Brain microvascular endothelial cell (primary cell): ENCODE measurements around the gene GALNS.

Source experiments
- DNase-seq: peaks from one replicate; pipeline ENCODE4 v3.0.0-alpha.2; 2020
- H3K27ac ChIP-seq: fragments of 250-450 bp; sonication (Bioruptor Pico); 2 replicates; pipeline ENCODE4 v1.5.1; 2020; ENCODE audit warnings: mild to moderate bottlenecking, moderate library complexity
- H3K27me3 ChIP-seq: fragments of 250-450 bp; sonication (Bioruptor Pico); replicated peaks from 2 replicates; pipeline ENCODE4 v1.5.1; 2020; ENCODE audit warnings: mild to moderate bottlenecking
- H3K36me3 ChIP-seq: fragments of 250-450 bp; sonication (Bioruptor Pico); replicated peaks from 2 replicates; pipeline ENCODE4 v1.5.1; 2020; ENCODE audit warnings: mild to moderate bottlenecking
- H3K4me3 ChIP-seq: 2 replicates; pipeline ENCODE4 v1.5.1; 2011; ENCODE audit warnings: low read depth, mild to moderate bottlenecking, control low read depth, low read length, moderate library complexity
- in situ Hi-C: cut with HindIII; loops from 2 replicates; pipeline ENCODE4 v1.10.0; 2017; ENCODE audit warnings: low sequenced_read_pairs, low pct_ligation_motif_present
- TF ChIP-seq, protein P1 (sequence below): IDR thresholded peaks from 2 replicates; pipeline ENCODE4 v1.5.1; 2011; ENCODE audit warnings: low read depth, mild to moderate bottlenecking, moderate library complexity, low read length, control low read depth, inconsistent platforms; ENCODE audit errors: missing control alignments

GALNS gene

DNA sequence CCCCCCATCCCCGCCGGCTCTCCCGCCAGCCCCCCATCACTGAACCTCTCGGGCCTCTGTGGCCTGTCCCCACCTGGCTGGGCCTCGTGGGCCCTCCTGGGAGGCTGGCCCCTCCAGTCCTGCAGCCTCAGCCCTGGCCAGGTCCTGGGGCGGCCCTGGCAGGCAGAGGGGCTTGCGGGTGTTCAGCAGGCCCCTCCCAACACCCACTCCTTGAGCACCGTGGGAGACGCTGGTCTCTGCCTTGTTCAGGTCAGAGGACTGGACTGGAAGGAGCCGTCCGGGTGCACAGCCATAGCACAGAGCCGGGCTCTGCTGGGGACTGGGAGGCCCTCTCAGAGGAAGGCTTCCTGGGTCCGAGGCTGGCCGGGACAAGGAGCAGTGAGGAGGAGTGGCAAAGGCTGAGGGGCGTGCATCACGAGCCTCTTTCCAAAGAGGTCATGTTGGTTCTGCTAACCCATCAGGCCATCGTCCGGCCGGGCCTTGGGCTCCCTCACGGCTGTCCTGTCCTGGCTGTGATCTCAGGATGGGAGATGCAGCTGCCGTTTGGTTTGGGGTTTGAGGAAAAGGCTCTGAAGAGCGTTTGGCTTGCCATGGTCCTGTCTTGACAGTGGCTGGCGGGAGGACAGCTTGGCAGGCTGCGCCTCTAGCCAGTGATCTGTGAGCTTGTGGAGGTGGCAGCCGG is 16.0 kb upstream of the GALNS start:
- H3K36me3 ChIP-seq, result no peaks in the 10 kb centered on the region
- no peak overlapping the region for H3K27ac ChIP-seq
- DNase-seq, result no peak
- no peak overlapping the region for H3K4me3 ChIP-seq
- TF ChIP-seq, protein P1, sequence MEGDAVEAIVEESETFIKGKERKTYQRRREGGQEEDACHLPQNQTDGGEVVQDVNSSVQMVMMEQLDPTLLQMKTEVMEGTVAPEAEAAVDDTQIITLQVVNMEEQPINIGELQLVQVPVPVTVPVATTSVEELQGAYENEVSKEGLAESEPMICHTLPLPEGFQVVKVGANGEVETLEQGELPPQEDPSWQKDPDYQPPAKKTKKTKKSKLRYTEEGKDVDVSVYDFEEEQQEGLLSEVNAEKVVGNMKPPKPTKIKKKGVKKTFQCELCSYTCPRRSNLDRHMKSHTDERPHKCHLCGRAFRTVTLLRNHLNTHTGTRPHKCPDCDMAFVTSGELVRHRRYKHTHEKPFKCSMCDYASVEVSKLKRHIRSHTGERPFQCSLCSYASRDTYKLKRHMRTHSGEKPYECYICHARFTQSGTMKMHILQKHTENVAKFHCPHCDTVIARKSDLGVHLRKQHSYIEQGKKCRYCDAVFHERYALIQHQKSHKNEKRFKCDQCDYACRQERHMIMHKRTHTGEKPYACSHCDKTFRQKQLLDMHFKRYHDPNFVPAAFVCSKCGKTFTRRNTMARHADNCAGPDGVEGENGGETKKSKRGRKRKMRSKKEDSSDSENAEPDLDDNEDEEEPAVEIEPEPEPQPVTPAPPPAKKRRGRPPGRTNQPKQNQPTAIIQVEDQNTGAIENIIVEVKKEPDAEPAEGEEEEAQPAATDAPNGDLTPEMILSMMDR, result no peak
- H3K27me3 ChIP-seq, result peaks cover 8% of the 10 kb centered on the region
- in situ Hi-C loops, result no loop called here

DNA sequence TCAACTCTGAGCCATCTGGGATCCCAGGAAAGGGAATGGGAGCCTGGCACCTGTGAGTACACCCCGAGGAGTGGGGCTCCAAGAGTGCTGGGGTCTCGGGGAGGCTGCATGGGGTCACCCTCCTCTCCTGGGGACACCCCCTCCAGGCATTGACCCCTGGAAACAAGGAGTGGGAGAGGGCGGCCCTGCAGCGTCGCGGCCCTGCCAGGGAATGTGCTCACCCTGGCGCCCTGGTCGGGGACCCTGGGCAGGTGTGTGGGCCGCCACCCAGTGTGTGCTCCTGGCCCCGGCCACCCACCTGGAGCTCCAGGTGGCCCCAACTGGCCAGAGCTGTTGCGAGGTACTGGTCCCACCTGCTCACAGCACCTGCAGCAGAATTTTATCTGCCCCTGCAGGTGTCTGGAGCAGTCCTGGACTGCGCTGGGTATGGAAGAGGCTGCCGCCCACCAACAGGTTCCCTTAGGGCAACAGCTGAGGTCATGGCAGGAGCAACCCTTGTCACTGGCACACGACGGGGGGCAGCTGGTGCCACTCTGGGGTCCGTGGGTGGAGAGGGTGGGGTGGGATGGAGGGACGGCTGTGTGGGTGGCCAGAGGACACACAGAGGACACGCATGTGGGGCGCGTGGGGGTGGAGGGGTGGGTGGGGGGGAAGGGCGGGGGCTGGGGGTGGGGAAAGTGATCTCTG is 15.1 kb upstream of the GALNS start:
- H3K27me3 ChIP-seq, result peaks cover 8% of the 10 kb centered on the region
- in situ Hi-C loops, result no loop called here
- no peaks in the 10 kb centered on the region for H3K36me3 ChIP-seq
- H3K4me3 ChIP-seq, result no peak overlapping the region
- no peak for DNase-seq
- TF ChIP-seq, protein P1, result no peak
- H3K27ac ChIP-seq, result no peak overlapping the region

DNA sequence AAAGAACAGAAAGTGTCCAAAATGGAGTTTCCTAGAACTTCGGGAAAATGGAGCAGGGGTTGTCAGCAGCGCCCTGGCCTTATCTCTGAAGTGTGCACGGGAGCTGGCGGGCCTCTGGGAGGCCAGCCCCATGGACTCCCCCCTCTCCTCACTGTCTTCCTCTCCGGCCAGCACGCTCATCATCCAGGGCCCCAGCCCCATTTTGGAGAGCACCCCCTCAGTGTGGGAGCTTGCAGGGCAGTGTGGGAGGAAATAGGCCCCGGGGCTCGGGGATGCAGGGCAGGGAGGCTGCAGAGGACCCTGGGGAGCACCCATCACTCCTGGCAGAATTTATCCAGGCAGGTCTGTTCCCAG is 14.6 kb upstream of the GALNS start:
- no peak overlapping the region for H3K4me3 ChIP-seq

DNA sequence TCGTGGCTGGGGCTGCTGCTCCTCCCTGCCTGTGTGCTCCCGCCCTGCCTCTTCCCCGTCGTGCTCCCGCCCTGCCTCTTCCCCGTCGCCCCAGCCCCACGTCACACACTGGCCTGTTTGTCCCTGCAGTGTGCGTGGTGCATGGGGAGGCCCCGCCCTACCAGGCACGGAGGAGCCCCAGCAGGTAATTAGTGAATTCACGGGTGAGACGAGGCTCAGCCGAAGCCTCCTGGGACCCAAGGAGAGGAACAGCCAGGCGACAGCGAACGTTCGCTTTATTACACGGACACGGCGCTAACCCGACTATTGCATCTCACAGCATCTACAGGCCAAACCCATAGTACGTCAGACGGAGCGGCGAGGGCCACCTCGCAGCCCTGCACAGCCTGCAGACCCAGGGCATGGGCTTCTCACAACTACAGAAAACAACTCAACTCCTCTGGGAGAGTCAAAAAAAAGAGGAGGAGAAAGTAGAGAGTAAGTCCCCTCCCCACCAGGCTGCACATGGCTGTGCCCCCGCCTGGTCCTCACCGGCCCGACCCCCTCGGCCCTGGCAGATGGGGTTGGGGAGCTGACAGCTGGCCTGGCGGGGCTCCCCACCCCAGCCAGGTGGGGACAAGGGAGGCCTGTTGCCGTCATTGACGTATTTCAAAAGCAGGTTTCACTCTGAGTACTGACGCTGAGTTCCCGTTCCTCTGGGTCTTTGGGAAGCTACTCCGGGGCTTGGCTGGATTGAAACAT is 14.0 kb upstream of the GALNS start:
- no peaks in the 10 kb centered on the region for H3K36me3 ChIP-seq
- H3K4me3 ChIP-seq, result no peak overlapping the region
- no peak overlapping the region for H3K27ac ChIP-seq
- TF ChIP-seq, protein P1, result no peak
- in situ Hi-C loops, result no loop called here
- peaks cover 4% of the 10 kb centered on the region for H3K27me3 ChIP-seq
- DNase-seq, result no peak

More for the DNA sequence above, 14.6 kb upstream of the GALNS start:
- DNase-seq, result no peak
- H3K27me3 ChIP-seq, result peaks cover 4% of the 10 kb centered on the region
- TF ChIP-seq, protein P1, result no peak
- no peak overlapping the region for H3K27ac ChIP-seq
- in situ Hi-C loops, result no loop called here
- no peaks in the 10 kb centered on the region for H3K36me3 ChIP-seq

DNA sequence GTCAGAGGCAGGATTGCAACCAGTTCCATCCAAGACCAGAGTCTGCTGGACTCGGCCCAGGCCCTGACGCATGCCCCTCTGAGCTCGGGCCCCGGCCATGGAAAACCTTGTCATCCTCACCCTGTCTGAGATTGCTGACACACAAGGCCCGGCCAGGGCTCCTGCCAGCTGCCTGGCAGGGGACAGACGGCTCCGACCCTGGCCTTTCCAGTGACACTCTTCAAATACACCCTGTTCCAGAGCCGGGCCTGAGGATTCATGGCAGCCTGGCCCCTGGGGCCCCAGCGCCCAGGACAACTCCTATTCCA is 12.9 kb upstream of the GALNS start:
- in situ Hi-C loops, result no loop called here
- DNase-seq, result no peak
- Histone ChIP-seq H3K27me3 (peaks cover 4% of the 10 kb centered on the region), H3K36me3 (no peaks in the 10 kb centered on the region), H3K27ac (no peak overlapping the region), H3K4me3 (no peak overlapping the region)
- TF ChIP-seq, protein P1, result no peak
